Dendritic cell treated with granulocyte-macrophage colony-stimulating factor and Interleukin-4, amounts not matched to agents 40 ng/mL and 50 ng/mL, for 4 days (primary cell): ENCODE results near the gene TBX1.

Experiments used
- H3K27ac Mint-ChIP-seq: one replicate; pipeline ENCODE4 v1.8.0; 2022; ENCODE audit warnings: mild to moderate bottlenecking, mixed read lengths
- H3K27me3 Mint-ChIP-seq: one replicate; pipeline ENCODE4 v1.8.0; 2022; ENCODE audit warnings: mild to moderate bottlenecking, mixed read lengths
- H3K36me3 Mint-ChIP-seq: one replicate; pipeline ENCODE4 v1.8.0; 2022; ENCODE audit warnings: low read depth, mixed read lengths
- H3K4me1 Mint-ChIP-seq: one replicate; pipeline ENCODE4 v1.8.0; 2022; ENCODE audit warnings: low read depth, mixed read lengths
- H3K4me3 Mint-ChIP-seq: one replicate; pipeline ENCODE4 v1.8.0; 2022; ENCODE audit warnings: mild to moderate bottlenecking, moderate library complexity, mixed read lengths
- H3K9me3 Mint-ChIP-seq: one replicate; pipeline ENCODE4 v1.8.0; 2022; ENCODE audit warnings: mixed read lengths
- intact Hi-C: fragments of 100-400 bp; cut with micrococcal nuclease; formaldehyde crosslinking; loops from one replicate; pipeline ENCODE4 v1.15.0; 2022

Gene TBX1

DNA sequence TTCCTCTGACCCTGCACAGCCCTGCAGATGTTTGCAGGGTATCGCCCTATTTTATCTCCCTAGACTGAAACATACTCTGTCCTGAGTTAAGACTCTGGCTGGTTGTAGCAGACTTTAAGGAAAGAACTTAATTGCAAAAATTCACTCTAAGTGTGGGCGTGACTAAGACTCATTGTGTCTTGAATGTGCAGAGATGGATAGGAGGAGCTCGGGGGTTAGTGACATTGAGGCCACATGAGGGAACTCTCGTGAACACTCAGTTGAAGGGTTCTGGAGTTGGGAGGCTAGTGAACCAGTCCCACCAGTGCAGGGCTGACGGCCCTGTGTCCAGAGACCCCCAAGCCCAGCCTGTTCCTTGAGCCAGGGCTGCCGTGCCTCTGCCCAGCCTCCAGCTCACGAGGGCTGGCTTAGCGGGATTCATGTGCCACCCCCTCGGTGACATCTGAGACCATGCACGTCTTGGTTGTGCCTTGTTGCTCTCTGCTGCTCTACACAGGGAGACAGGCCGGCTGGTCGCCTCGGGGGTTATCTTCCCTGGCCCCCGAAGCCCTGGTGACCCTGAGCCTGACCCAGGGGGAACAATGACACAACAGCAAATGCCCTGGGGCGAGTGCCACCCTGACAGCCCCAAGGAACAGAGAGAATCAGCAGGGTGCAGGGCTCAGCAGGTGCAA, 11.4 kb upstream of the TBX1 start:
- peaks cover 38% of the 10 kb centered on the region for H3K27me3 Mint-ChIP-seq
- H3K27ac Mint-ChIP-seq = no peak overlapping the region
- no peaks in the 10 kb centered on the region for H3K36me3 Mint-ChIP-seq
- no peak overlapping the region for H3K4me3 Mint-ChIP-seq
- intact Hi-C loops = no loop called here
- H3K4me1 Mint-ChIP-seq = no peaks in the 10 kb centered on the region
- H3K9me3 Mint-ChIP-seq = no peaks in the 10 kb centered on the region

DNA sequence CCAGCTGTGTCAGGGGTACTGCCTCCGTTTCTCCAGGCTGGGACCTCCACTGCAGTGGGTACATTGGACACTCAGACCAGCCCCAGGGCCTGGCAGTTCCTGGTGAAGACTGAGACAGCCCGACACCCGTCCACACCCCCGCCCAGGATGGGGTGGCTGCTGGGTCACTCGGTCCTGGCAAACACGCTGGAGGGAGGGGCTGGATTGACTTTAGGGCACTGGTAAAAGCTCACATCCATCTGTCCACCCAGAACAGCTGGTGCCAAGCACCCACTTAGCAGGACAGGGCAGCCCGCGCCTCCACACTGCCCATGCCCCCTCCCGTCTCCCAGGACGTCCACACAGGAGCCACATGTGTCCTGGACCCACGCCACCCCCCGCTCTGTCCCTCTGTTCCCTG, 10.7 kb upstream of the TBX1 start:
- H3K36me3 Mint-ChIP-seq = no peaks in the 10 kb centered on the region
- no peak overlapping the region for H3K27ac Mint-ChIP-seq
- intact Hi-C loops = no loop called here
- H3K9me3 Mint-ChIP-seq = no peaks in the 10 kb centered on the region
- H3K4me1 Mint-ChIP-seq = no peaks in the 10 kb centered on the region
- peaks cover 46% of the 10 kb centered on the region for H3K27me3 Mint-ChIP-seq
- no peak overlapping the region for H3K4me3 Mint-ChIP-seq

DNA sequence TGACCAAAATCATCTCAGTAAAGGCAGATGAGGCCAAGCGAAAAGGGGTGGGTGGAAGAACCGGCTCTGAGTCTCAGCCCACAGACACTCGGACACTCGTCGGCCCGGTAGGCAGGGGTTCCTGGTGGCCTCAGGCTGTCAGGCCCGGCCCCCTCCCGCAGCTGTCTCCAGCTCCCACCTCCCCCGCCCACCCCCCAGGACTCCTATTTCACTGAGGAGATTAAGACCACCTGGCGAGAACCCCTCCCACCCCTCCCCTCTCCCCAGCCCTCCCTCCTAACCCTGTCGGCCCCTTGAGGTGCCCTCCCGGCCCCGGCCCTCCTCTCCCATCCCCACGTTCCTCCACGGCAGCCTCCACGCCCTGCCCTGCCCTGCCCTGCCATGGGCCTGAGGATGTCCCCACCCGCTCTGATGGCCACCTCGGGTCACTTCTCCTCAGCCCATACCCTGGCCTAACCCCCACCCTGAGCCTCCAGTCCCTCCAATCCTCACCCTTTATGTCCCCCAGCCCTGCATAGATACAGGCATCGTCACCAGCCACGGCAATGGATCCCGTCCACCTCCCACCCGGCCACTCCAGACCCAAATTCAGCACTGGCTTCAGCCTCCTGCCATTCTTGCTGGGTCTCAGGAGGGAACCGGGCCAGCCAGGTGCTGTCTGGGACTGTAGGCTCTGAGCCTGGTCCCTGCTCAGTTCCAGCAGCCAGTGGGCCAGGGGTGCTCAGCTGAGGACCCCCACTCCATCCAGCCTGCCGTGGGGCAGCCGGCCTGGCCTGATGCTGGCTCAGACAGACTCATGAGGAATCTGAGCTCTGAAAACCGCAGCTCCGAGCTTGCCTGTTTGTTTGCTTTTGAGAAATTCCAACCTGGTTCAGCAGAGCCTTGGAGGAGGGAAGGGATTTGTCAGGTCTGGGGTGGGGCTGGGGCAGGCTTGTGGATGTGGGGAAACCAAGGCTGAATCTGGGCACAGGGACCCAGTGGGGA, 9.8 kb upstream of the TBX1 start:
- no peaks in the 10 kb centered on the region for H3K36me3 Mint-ChIP-seq
- H3K27ac Mint-ChIP-seq = no peak overlapping the region
- H3K27me3 Mint-ChIP-seq = peaks cover 54% of the 10 kb centered on the region
- H3K4me1 Mint-ChIP-seq = peaks cover 3% of the 10 kb centered on the region
- intact Hi-C loops = no loop called here
- no peak overlapping the region for H3K4me3 Mint-ChIP-seq
- H3K9me3 Mint-ChIP-seq = no peaks in the 10 kb centered on the region

DNA sequence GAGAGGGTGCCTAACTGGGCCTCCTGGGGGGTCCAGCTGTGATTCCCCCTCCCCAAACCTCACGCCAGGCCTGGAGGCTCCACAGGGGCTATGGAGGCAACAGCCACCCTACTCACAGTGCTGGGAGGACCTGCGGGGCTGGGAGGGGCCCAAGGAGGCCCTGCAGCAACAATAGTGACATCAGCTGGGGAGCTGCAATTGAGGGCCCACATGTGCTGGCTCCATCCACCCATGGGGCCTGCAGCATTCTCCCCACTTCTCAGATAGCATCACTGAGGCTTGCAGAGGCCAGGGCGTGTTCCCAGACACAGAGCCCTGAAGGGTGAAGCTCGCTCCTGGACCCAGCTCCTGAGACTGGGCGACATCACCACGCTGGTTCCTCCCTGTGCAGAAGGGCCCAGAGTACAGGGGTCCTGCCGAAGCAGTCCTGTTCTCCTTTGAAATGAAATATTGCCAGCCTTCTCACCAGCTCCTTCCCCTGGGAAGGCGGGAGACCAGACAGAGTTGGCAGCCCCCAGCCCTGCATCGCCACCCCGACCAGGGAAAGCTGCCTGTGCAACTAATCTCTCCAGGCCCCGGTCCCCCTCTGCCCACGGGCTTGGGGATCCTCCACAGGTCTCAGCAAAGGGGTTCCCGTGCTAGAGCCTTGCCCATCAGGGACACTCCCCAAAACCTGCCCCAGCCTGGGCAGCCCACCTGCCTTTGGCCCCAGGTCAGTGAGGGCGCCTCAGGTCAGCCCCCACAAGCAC, 8.9 kb upstream of the TBX1 start:
- intact Hi-C loops = no loop called here
- H3K9me3 Mint-ChIP-seq = no peaks in the 10 kb centered on the region
- no peaks in the 10 kb centered on the region for H3K36me3 Mint-ChIP-seq
- no peak overlapping the region for H3K27ac Mint-ChIP-seq
- no peak overlapping the region for H3K4me3 Mint-ChIP-seq
- peaks cover 63% of the 10 kb centered on the region for H3K27me3 Mint-ChIP-seq
- peaks cover 11% of the 10 kb centered on the region for H3K4me1 Mint-ChIP-seq

- H3K27ac Mint-ChIP-seq = no peak overlapping the region
- intact Hi-C loops = no loop called here
- peaks cover 79% of the 10 kb centered on the region for H3K27me3 Mint-ChIP-seq
- H3K4me3 Mint-ChIP-seq = no peak overlapping the region
- no peaks in the 10 kb centered on the region for H3K9me3 Mint-ChIP-seq
- no peaks in the 10 kb centered on the region for H3K36me3 Mint-ChIP-seq
- peaks cover 25% of the 10 kb centered on the region for H3K4me1 Mint-ChIP-seq
Measured at GRCh38 chr22:19753090-19753842, 7.3 kb upstream of the TBX1 start.

GRCh38 chr22:19753996-19754700, 6.4 kb upstream of the TBX1 start:
- Mint-ChIP-seq H3K27me3 (peaks cover 84% of the 10 kb centered on the region), H3K4me1 (peaks cover 25% of the 10 kb centered on the region), H3K27ac (no peak overlapping the region), H3K9me3 (no peaks in the 10 kb centered on the region), H3K36me3 (no peaks in the 10 kb centered on the region), H3K4me3 (no peak overlapping the region)
- intact Hi-C loops = no loop called here

- peaks cover 85% of the 10 kb centered on the region for H3K27me3 Mint-ChIP-seq
- peaks cover 29% of the 10 kb centered on the region for H3K4me1 Mint-ChIP-seq
Measured at GRCh38 chr22:19754701-19755144, 5.9 kb upstream of the TBX1 start.

DNA sequence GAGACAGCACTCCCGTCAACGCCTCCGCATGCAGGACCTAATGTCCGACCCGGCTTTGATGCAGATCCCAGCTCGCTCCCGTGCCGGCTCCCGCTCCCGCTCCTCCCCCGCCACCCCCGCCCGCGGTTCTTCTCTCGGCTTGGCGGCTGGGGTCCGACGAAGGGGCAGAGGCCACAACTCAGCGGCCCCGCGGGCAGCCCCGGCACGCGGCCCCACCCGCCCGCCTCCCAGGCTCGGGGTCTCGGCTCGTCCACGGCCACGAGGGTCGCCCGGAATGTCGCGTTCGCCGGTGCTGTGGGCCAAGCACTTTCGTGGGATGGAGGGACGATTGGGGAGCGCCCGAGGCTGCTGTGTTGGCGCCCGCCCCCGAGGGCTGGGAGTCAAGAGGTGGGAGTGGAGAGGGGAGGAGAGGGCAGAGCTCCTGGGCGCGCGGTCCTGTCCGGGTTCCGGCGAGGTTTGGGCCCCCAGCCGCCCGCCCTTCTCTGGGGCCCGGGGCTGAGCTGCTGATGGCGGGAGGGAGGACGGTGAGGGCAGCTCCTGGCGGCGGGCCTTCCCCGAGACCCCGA, 5.3 kb upstream of the TBX1 start:
- Mint-ChIP-seq H3K27me3 (peaks cover 90% of the 10 kb centered on the region), H3K9me3 (no peaks in the 10 kb centered on the region), H3K4me3 (no peak overlapping the region), H3K27ac (no peak overlapping the region), H3K36me3 (no peaks in the 10 kb centered on the region), H3K4me1 (peaks cover 34% of the 10 kb centered on the region)
- intact Hi-C loops = no loop called here

More at GRCh38 chr22:19754701-19755144, 5.9 kb upstream of the TBX1 start:
- Mint-ChIP-seq H3K9me3 (no peaks in the 10 kb centered on the region), H3K36me3 (no peaks in the 10 kb centered on the region), H3K27ac (no peak overlapping the region), H3K4me3 (no peak overlapping the region)
- intact Hi-C loops = no loop called here

- Mint-ChIP-seq H3K4me1 (peaks cover 37% of the 10 kb centered on the region), H3K9me3 (no peaks in the 10 kb centered on the region), H3K27me3 (peaks cover 91% of the 10 kb centered on the region), H3K4me3 (no peak overlapping the region), H3K36me3 (no peaks in the 10 kb centered on the region), H3K27ac (no peak overlapping the region)
- intact Hi-C loops = no loop called here
Measured at GRCh38 chr22:19755722-19756287, 4.8 kb upstream of the TBX1 start.

DNA sequence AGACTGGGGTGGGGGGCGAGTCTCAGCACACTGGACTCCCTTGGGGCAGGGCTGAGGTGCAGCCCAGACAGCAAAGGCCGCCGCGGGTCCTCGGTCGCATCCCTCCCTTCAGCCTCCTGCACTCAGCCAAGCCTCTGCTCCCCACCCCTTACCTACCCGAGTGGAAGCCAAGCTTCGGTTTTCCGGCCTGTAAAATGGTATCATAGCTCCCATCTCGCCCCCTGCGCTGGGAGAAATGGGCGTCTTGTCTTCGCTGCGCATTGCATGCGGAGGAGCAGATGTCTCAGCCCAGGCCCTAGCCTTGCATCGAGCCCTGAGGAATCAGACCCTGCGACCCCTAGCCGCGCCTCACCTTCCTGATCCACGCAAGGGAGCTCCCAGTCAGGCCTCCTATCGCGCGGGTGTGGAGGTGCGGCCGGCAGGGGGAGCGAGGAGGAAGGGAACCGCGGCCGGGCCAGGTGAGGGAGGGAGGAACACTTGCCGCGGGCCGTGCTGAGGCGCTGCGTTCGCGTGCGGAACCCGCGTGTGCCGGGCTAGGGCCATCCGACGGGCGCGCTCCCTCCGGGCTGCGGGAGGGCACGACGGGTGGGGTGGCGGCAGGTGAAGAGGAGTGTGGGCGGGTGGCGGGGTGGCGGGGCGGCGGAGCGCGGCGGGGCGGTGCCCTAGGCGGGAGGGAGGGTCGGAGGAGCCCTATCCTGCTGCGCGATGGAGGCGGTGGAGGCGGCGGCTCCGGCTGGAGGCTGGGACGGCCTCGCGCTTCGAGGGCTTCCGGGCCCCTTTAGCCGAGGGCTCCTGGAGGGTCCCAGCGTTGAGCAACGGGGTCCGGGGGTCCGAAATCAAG, 4.1 kb upstream of the TBX1 start:
- intact Hi-C loops = no loop called here
- H3K27me3 Mint-ChIP-seq = peaks cover 85% of the 10 kb centered on the region

GRCh38 chr22:19757140-19757984, 3.2 kb upstream of the TBX1 start:
- H3K27ac Mint-ChIP-seq = no peak overlapping the region
- no peaks in the 10 kb centered on the region for H3K9me3 Mint-ChIP-seq
- peaks cover 85% of the 10 kb centered on the region for H3K27me3 Mint-ChIP-seq
- peaks cover 37% of the 10 kb centered on the region for H3K4me1 Mint-ChIP-seq
- intact Hi-C loops = no loop called here
- H3K36me3 Mint-ChIP-seq = no peaks in the 10 kb centered on the region
- peak overlapping the region; percentile 67 for H3K4me3 Mint-ChIP-seq

More for the DNA sequence above, 4.1 kb upstream of the TBX1 start:
- Mint-ChIP-seq H3K9me3 (no peaks in the 10 kb centered on the region), H3K4me3 (peak overlapping the region; percentile 67), H3K36me3 (no peaks in the 10 kb centered on the region), H3K4me1 (peaks cover 37% of the 10 kb centered on the region), H3K27ac (no peak overlapping the region)
